GM23338 (cell line): ENCODE data around the gene TP53I13. TPM values are rescaled to one million over a fixed set of nuclear protein-coding genes. Genes with fewer than 3 reads are reported as not detected.

Experiments
- ATAC-seq: fragments of 200-7000 bp; cut with Tn5 transposase; 3 replicates; pipeline ENCODE4 v1.9.1; 2020
- DNase-seq: peaks from one replicate; pipeline ENCODE4 v3.0.0-alpha.2; 2015; ENCODE audit warnings: low spot score
- H2AFZ ChIP-seq: fragments of 200-600 bp; sonication (generic); 2 replicates; pipeline ENCODE4 v1.8.0; 2016; ENCODE audit warnings: antibody characterized with exemption, mild to moderate bottlenecking, moderate library complexity
- H3F3A ChIP-seq: fragments of 200-600 bp; sonication (generic); replicated peaks from 2 replicates; pipeline ENCODE4 v1.8.0; 2017; ENCODE audit warnings: antibody characterized with exemption, mixed run types, low read depth
- H3K27ac ChIP-seq: fragments of 200-600 bp; sonication (generic); 2 replicates; pipeline ENCODE4 v1.6.1; 2016; ENCODE audit warnings: low read depth
- H3K27me3 ChIP-seq: fragments of 200-600 bp; sonication (generic); 2 replicates; pipeline ENCODE4 v1.8.0; 2016; ENCODE audit warnings: mild to moderate bottlenecking, mixed run types, moderate library complexity; ENCODE audit not compliant: insufficient read depth
- H3K36me3 ChIP-seq: fragments of 200-600 bp; sonication (generic); 2 replicates; pipeline ENCODE4 v1.8.0; 2016; ENCODE audit warnings: mild to moderate bottlenecking; ENCODE audit not compliant: insufficient read depth
- H3K4me1 ChIP-seq: fragments of 200-600 bp; sonication (generic); 2 replicates; pipeline ENCODE4 v1.8.0; 2016; ENCODE audit warnings: mild to moderate bottlenecking, moderate library complexity; ENCODE audit not compliant: insufficient read depth
- H3K4me2 ChIP-seq: fragments of 200-600 bp; sonication (generic); 2 replicates; pipeline ENCODE4 v1.7.1; 2017; ENCODE audit warnings: mixed run types
- H3K4me3 ChIP-seq: fragments of 200-600 bp; sonication (generic); 2 replicates; pipeline ENCODE4 v1.6.1; 2016; ENCODE audit warnings: mixed run types
- H3K79me2 ChIP-seq: fragments of 200-600 bp; sonication (generic); replicated peaks from 2 replicates; pipeline ENCODE4 v1.8.0; 2017; ENCODE audit warnings: mild to moderate bottlenecking; ENCODE audit not compliant: insufficient read depth
- H3K9me2 ChIP-seq: fragments of 200-600 bp; sonication (generic); 2 replicates; pipeline ENCODE4 v1.8.0; 2017; ENCODE audit not compliant: insufficient read depth
- H4K20me1 ChIP-seq: fragments of 200-600 bp; sonication (generic); replicated peaks from 2 replicates; pipeline ENCODE4 v1.8.0; 2017; ENCODE audit warnings: mild to moderate bottlenecking; ENCODE audit not compliant: insufficient read depth
- H3K27ac Mint-ChIP-seq: 2 replicates; pipeline ENCODE4 v1.8.0; 2020; ENCODE audit warnings: inconsistent platforms, mild to moderate bottlenecking, moderate library complexity, mixed read lengths
- H3K27me3 Mint-ChIP-seq: 3 replicates; pipeline ENCODE4 v1.8.0; 2022; ENCODE audit warnings: low read depth, mild to moderate bottlenecking, moderate library complexity, mixed read lengths, inconsistent platforms; ENCODE audit not compliant: insufficient read depth, poor library complexity
- H3K36me3 Mint-ChIP-seq: 3 replicates; pipeline ENCODE4 v1.8.0; 2021; ENCODE audit warnings: low read depth, mild to moderate bottlenecking, inconsistent platforms, moderate library complexity, mixed read lengths
- H3K4me1 Mint-ChIP-seq: 3 replicates; pipeline ENCODE4 v1.8.0; 2020; ENCODE audit warnings: mild to moderate bottlenecking, inconsistent platforms, mixed read lengths
- H3K4me3 Mint-ChIP-seq: 3 replicates; pipeline ENCODE4 v1.8.0; 2021; ENCODE audit warnings: moderate library complexity, mild to moderate bottlenecking, inconsistent platforms, mixed read lengths
- H3K9me3 Mint-ChIP-seq: 3 replicates; pipeline ENCODE4 v1.8.0; 2020; ENCODE audit warnings: moderate library complexity, mild to moderate bottlenecking, inconsistent platforms, mixed read lengths
- CREB1 ChIP-seq: fragments of 250-450 bp; sonication (Bioruptor Pico); IDR thresholded peaks from 2 replicates; pipeline ENCODE4 v1.5.0; 2020; ENCODE audit warnings: low read depth, mild to moderate bottlenecking, moderate library complexity
- EZH2 ChIP-seq: fragments of 200-600 bp; sonication (generic); IDR thresholded peaks from one replicate; pipeline ENCODE4 v1.8.0; 2017; ENCODE audit warnings: antibody characterized with exemption, mild to moderate bottlenecking, low read depth; ENCODE audit not compliant: unreplicated experiment
- ZNF331 ChIP-seq: fragments of 250-450 bp; sonication (Bioruptor Pico); IDR thresholded peaks from 2 replicates; pipeline ENCODE4 v1.5.0; 2020; ENCODE audit warnings: low read depth, mild to moderate bottlenecking, moderate library complexity
- ZNF462 ChIP-seq: fragments of 250-450 bp; sonication (Bioruptor Pico); IDR thresholded peaks from 2 replicates; pipeline ENCODE4 v1.5.0; 2020; ENCODE audit warnings: mild to moderate bottlenecking, moderate library complexity
- polyA plus RNA-seq: library from polyadenylated mRNA; unstranded; fragments of >200 nt; fragmentation: Nextera tagmentation; extraction: Ambion mirVana; gene quantifications from 2 replicates; pipeline ENCODE4 v1.2.1, GENCODE V29; 2016
- total RNA-seq: library from RNA; depleted of rRNA; stranded (reverse); fragments of >200 nt; shearing (Covaris generic); gene quantifications from 2 replicates; pipeline ENCODE4 v1.2.3, GENCODE V29; 2014
- TF ChIP-seq, protein P1 (sequence below): IDR thresholded peaks from one replicate; pipeline ENCODE4 v1.6.1; 2018; ENCODE audit warnings: antibody characterized with exemption; ENCODE audit not compliant: unreplicated experiment
- TF ChIP-seq, protein P2 (sequence below): IDR thresholded peaks from 2 replicates; pipeline ENCODE4 v1.6.1; 2016; ENCODE audit warnings: antibody characterized with exemption

Gene TP53I13
- total and polyA plus RNA-seq, 2 experiments from 2014 or later, result 21.0 to 38.9 TPM

- TF ChIP-seq, protein P1, sequence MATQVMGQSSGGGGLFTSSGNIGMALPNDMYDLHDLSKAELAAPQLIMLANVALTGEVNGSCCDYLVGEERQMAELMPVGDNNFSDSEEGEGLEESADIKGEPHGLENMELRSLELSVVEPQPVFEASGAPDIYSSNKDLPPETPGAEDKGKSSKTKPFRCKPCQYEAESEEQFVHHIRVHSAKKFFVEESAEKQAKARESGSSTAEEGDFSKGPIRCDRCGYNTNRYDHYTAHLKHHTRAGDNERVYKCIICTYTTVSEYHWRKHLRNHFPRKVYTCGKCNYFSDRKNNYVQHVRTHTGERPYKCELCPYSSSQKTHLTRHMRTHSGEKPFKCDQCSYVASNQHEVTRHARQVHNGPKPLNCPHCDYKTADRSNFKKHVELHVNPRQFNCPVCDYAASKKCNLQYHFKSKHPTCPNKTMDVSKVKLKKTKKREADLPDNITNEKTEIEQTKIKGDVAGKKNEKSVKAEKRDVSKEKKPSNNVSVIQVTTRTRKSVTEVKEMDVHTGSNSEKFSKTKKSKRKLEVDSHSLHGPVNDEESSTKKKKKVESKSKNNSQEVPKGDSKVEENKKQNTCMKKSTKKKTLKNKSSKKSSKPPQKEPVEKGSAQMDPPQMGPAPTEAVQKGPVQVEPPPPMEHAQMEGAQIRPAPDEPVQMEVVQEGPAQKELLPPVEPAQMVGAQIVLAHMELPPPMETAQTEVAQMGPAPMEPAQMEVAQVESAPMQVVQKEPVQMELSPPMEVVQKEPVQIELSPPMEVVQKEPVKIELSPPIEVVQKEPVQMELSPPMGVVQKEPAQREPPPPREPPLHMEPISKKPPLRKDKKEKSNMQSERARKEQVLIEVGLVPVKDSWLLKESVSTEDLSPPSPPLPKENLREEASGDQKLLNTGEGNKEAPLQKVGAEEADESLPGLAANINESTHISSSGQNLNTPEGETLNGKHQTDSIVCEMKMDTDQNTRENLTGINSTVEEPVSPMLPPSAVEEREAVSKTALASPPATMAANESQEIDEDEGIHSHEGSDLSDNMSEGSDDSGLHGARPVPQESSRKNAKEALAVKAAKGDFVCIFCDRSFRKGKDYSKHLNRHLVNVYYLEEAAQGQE, result no peak
- TF ChIP-seq, protein P2, sequence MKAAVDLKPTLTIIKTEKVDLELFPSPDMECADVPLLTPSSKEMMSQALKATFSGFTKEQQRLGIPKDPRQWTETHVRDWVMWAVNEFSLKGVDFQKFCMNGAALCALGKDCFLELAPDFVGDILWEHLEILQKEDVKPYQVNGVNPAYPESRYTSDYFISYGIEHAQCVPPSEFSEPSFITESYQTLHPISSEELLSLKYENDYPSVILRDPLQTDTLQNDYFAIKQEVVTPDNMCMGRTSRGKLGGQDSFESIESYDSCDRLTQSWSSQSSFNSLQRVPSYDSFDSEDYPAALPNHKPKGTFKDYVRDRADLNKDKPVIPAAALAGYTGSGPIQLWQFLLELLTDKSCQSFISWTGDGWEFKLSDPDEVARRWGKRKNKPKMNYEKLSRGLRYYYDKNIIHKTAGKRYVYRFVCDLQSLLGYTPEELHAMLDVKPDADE, result no peak
- TF ChIP-seq ZNF331 (CRISPR knock-in tag) (no peak), CREB1 (CRISPR knock-in tag) (no peak)
Measured at GRCh38 chr17:29575511-29576213, 7.2 kb downstream of the TP53I13 start (continued).

GRCh38 chr17:29576214-29577000, 7.9 kb downstream of the TP53I13 start:
- H3K27me3 Mint-ChIP-seq, result peaks cover 9% of the 10 kb centered on the region
- H3K36me3 Mint-ChIP-seq, result peaks cover 19% of the 10 kb centered on the region
- H3K9me3 Mint-ChIP-seq, result no peaks in the 10 kb centered on the region
- no peak for TF ChIP-seq ZNF462 (CRISPR knock-in tag)
- no peak for TF ChIP-seq EZH2
- TF ChIP-seq CREB1 (CRISPR knock-in tag), result no peak
- TF ChIP-seq, protein P2, result no peak
- H3K27ac ChIP-seq, result no peak overlapping the region
- no peak overlapping the region for H3K4me3 Mint-ChIP-seq
- H4K20me1 ChIP-seq, result peaks cover 4% of the 10 kb centered on the region; the same call in 1 of the 2 replicates
- 0 out of 2 replicates have a peak, but pooled peaks cover 16% of the 10 kb centered on the region for H3F3A ChIP-seq
- no peak overlapping the region for H3K27ac Mint-ChIP-seq
- no peaks in the 10 kb centered on the region for H3K9me2 ChIP-seq
- H3K4me1 ChIP-seq, result peaks cover 4% of the 10 kb centered on the region; the same call in 1 of the 2 replicates
- H3K79me2 ChIP-seq, result no peaks in the 10 kb centered on the region
- no peak overlapping the region for H3K4me2 ChIP-seq
- H3K27me3 ChIP-seq, result 0 out of 2 replicates have a peak, but pooled peaks cover 9% of the 10 kb centered on the region
- no peak overlapping the region for H2AFZ ChIP-seq
- H3K36me3 ChIP-seq, result no peaks in the 10 kb centered on the region; the same call in 1 of the 2 replicates
- ATAC-seq (no peak), DNase-seq (no peak)
- H3K4me3 ChIP-seq, result no peak overlapping the region
- peaks cover 13% of the 10 kb centered on the region; the same call in 2 of the 3 replicates for H3K4me1 Mint-ChIP-seq
